Left colon (tissue), 2 donors: ENCODE results near the gene DSC2. TPM values are rescaled to one million over a fixed set of nuclear protein-coding genes. Genes with fewer than 3 reads are reported as not detected.

Experiments used
- total RNA-seq, 2 donors: library from RNA; stranded (reverse); fragmentation: NEBNext Ultra II Directional; extraction: Animal tissue kit (Norgen Biotek cat#: 25700); gene quantifications; one replicate each; pipeline ENCODE4 v1.2.1, GENCODE V29; 2021
- donor health status: DM: no; HTN: no; CAD: no.
- donor health status: DM: yes; HTN: yes; CAD: no.

The DSC2 gene
- total RNA-seq, 2 donors from 2014 or later: 177 to 261 TPM

Other genes with a start within 250 kb of the DSC2 start
- gene DSC3, start 59.7 kb downstream of the DSC2 start, total RNA-seq: under 1 TPM; 0.22 to 0.34 TPM
- not detected for gene DSC1, start 60.4 kb upstream of the DSC2 start, total RNA-seq
- gene DSG1, start 215.7 kb upstream of the DSC2 start, total RNA-seq: not detected